ENCODE measurements around the gene NOC2L. TPM values are rescaled to one million over a fixed set of nuclear protein-coding genes. Genes with fewer than 3 reads are reported as not detected.

NOC2L gene
- total and polyA plus RNA-seq, 9 of the 15 experiments (the other 6 are each of a cell fraction or from before 2014, with no cell fraction given), result 4.0 to 410 (median 200) TPM

DNA sequence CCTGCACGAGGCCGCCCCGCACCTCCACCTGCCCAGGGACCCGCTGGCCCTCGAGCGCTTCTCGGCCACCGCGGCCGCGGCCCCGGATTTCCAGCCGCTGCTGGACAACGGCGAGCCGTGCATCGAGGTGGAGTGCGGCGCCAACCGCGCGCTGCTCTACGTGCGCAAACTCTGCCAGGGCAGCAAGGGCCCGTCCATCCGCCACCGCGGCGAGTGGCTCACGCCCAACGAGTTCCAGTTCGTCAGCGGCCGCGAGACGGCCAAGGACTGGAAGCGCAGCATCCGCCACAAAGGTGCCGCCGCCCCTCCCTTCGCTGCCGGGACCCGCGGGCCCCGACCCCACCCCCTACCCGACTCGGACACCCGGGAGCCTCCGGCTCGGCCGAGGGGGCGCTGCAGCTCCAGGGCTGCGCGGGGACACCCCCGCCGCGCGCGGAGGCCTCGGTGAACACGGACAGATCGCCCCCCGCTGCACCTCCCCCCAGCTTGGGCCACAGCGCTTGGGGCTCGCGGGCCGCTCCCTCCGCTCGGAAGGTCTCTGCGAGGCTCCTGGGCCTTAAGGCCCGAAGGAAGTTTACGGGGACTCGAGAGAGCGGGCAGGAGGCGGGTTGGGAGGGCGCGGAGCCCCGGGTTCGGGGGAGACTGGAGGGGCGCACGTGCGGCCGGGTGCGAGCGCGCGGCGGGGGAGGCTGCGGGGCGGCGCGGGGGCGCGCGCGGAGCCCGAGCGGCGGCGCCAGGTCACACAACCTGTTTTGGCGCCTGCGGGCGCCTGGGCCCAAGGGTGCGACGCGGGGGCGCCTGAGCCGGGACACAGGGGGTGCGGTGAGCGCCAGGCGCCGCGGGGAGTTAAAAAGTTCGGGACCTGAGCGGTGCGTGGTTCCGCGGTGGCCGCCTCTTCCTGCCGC, 34.1 kb downstream of the NOC2L start (continued):
- TF ChIP-seq, protein P1, sequence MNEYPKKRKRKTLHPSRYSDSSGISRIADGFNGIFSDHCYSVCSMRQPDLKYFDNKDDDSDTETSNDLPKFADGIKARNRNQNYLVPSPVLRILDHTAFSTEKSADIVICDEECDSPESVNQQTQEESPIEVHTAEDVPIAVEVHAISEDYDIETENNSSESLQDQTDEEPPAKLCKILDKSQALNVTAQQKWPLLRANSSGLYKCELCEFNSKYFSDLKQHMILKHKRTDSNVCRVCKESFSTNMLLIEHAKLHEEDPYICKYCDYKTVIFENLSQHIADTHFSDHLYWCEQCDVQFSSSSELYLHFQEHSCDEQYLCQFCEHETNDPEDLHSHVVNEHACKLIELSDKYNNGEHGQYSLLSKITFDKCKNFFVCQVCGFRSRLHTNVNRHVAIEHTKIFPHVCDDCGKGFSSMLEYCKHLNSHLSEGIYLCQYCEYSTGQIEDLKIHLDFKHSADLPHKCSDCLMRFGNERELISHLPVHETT (CRISPR knock-in tag; conservative IDR thresholded peaks at IDR 0.05 in 1 of 2, IDR thresholded peaks at IDR 0.05 in 1 of 2), result 0 out of 4 replicates have a peak, but pooled peaks of 1 of the 2 experiments have one; percentile 11
- TF ChIP-seq NEUROD1 (IDR thresholded peaks at IDR 0.05; ENCODE audit: borderline replicate concordance, low read depth, low read length, partially characterized antibody), result no peak
- peak; percentile 11 for TF ChIP-seq CHD1 (IDR thresholded peaks at IDR 0.05; ENCODE audit: low read length)
- peak; percentile 40 for TF ChIP-seq FIP1L1 (IDR thresholded peaks at IDR 0.05; ENCODE audit: low read depth, low read length, poor library complexity, severe bottlenecking)
- TF ChIP-seq HNRNPLL (IDR thresholded peaks at IDR 0.05; ENCODE audit: low read depth, low read length, poor library complexity, severe bottlenecking), result peak; percentile 69
- peak; percentile 44 to 51; a peak in 2 of 4 replicates for TF ChIP-seq NRF1 (conservative IDR thresholded peaks at IDR 0.05 in 1 of 2, IDR thresholded peaks at IDR 0.05 in 1 of 2)
- TF ChIP-seq MAZ (CRISPR knock-in tag; conservative IDR thresholded peaks at IDR 0.05 in 1 of 2, IDR thresholded peaks at IDR 0.05 in 1 of 2), result peak in 1 of 2 experiments; percentile 36; a peak in 2 of 4 replicates
- no peak for TF ChIP-seq NCOA4 (IDR thresholded peaks at IDR 0.05; ENCODE audit: partially characterized antibody)
- TF ChIP-seq KDM2B (CRISPR knock-in tag; IDR thresholded peaks at IDR 0.05), result 0 out of 2 replicates have a peak, but pooled peaks have one; percentile 64
- TF ChIP-seq, protein P2, sequence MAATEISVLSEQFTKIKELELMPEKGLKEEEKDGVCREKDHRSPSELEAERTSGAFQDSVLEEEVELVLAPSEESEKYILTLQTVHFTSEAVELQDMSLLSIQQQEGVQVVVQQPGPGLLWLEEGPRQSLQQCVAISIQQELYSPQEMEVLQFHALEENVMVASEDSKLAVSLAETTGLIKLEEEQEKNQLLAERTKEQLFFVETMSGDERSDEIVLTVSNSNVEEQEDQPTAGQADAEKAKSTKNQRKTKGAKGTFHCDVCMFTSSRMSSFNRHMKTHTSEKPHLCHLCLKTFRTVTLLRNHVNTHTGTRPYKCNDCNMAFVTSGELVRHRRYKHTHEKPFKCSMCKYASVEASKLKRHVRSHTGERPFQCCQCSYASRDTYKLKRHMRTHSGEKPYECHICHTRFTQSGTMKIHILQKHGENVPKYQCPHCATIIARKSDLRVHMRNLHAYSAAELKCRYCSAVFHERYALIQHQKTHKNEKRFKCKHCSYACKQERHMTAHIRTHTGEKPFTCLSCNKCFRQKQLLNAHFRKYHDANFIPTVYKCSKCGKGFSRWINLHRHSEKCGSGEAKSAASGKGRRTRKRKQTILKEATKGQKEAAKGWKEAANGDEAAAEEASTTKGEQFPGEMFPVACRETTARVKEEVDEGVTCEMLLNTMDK (IDR thresholded peaks at IDR 0.05; ENCODE audit: borderline replicate concordance, insufficient read depth, low read depth, low read length, poor library complexity, severe bottlenecking), result peak; percentile 5
- TF ChIP-seq CTBP1 (IDR thresholded peaks at IDR 0.05; ENCODE audit: borderline replicate concordance), result peak; percentile 87; the same call in 1 of the 2 replicates
- TF ChIP-seq U2AF2 (optimal IDR thresholded peaks at IDR 0.05; ENCODE audit: low read depth, low read length), result no peak
- peak; percentile 62 for TF ChIP-seq ZFX (CRISPR knock-in tag; IDR thresholded peaks at IDR 0.05)
- TF ChIP-seq WHSC1 (IDR thresholded peaks at IDR 0.05; ENCODE audit: low read length), result no peak
- TF ChIP-seq, protein P3, sequence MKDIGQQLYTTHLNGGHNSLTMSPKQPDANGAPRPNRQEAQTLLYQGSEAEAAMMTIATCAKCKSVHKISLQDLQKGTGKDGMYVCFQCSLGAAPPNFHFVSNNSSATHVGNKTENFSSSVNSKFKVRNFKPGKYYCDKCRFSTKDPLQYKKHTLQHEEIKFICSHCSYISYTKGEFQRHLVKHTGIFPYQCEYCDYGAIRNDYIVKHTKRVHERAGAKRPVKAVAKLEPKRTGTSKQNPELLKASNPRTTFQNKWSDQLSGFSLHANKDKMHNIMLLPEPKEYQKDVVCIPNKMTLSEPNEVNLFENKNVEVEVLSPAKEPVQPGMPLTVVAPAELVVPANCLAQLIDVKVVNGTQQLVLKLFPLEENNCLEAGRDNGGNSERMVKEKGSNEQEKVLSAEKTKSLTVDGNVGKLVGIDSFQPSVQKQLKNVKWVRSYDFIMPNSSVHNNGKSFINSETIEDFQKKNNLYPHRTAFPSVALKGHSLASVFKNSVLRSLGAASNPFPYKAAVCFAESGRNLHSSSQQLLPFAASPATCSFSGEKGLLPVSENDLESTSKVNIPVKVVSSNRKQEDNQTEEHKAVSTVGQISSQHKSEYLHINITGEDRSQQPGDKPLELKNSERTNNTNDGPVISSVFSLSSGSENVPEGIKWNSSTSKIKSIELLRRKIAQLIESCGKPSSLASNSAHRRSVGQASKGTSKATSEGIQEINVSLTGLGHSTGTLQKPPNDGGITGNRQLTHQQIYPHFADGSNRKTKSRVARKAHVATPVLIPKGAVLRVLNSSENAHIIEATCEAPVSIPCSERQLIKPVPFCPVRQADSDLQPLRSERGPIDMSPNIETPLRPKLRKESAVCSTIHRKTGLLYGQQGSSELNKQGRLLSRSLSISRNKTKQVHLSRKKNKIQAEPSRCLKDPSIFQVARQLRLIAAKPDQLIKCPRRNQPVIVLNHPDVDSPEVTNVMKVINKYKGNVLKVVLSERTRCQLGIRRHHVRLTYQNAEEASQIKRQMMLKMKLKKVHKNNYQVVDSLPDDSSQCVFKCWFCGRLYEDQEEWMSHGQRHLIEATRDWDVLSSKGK (CRISPR knock-in tag; IDR thresholded peaks at IDR 0.05), result no peak
- no peak for TF ChIP-seq ZNF224 (CRISPR knock-in tag; IDR thresholded peaks at IDR 0.05)
